ENCODE results near the gene AGPAT3.

GRCh38 chr21:43836616-43837015, 28.4 kb upstream of the AGPAT3 start:
- TF ChIP-seq, protein P1, sequence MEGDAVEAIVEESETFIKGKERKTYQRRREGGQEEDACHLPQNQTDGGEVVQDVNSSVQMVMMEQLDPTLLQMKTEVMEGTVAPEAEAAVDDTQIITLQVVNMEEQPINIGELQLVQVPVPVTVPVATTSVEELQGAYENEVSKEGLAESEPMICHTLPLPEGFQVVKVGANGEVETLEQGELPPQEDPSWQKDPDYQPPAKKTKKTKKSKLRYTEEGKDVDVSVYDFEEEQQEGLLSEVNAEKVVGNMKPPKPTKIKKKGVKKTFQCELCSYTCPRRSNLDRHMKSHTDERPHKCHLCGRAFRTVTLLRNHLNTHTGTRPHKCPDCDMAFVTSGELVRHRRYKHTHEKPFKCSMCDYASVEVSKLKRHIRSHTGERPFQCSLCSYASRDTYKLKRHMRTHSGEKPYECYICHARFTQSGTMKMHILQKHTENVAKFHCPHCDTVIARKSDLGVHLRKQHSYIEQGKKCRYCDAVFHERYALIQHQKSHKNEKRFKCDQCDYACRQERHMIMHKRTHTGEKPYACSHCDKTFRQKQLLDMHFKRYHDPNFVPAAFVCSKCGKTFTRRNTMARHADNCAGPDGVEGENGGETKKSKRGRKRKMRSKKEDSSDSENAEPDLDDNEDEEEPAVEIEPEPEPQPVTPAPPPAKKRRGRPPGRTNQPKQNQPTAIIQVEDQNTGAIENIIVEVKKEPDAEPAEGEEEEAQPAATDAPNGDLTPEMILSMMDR (IDR thresholded peaks at IDR 0.05), result no peak
- TF ChIP-seq POLR2A (IDR thresholded peaks at IDR 0.05), result no peak

Measured in suprapubic skin (tissue), 3 donors.